Measurements from ENCODE around the gene CYTH3.

Gene CYTH3, protein sequence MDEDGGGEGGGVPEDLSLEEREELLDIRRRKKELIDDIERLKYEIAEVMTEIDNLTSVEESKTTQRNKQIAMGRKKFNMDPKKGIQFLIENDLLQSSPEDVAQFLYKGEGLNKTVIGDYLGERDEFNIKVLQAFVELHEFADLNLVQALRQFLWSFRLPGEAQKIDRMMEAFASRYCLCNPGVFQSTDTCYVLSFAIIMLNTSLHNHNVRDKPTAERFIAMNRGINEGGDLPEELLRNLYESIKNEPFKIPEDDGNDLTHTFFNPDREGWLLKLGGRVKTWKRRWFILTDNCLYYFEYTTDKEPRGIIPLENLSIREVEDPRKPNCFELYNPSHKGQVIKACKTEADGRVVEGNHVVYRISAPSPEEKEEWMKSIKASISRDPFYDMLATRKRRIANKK

DNA sequence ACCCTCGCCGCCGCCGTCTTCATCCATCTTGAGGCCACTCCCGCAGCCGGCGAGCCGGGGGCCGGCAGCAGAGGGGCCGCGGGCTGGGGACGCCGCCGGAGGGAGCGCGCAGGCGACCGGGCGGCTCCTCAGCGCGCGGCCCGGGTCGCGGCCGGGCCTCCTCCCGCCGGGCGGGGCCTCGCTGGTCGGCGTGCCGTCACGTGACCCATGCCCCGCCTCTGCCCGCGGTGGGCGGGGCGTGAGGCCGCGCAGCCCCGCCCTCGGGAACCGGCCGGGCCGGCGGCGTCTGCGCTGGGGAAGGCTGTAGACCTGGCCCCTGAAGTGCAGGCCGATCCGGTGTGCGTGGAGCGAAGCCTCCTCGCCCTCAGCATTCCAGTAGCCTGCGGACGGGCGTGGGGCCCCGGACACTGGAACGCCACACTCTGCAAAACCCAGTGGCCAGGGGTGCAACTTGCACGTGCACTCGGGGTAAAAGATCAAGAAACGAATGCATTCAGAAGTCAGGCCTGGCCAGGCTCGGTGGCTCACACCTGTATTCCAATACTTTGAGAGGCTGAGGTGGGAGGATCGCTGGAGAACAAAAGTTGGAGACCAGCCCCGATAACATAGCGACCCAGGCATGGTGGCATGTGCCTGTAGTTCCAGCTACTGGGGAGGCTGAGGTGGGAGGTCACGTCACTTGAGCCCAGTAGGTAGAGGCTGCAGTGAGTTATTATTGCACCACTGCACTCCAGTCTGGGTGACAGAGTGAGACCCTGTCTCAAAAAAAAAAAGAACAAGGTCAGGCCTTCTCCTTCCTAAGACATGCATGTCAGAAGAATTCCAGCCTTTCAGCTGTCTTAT, at the start of gene CYTH3:
Gene CYTH3, minus strand, starts transcription at position 144 of the 843 bp plus-strand sequence. Its CDS starts 117 bp downstream, at position 27.
- peak within 1 kb of the TSS; percentile 87 to 93 for H3K27ac ChIP-seq
- no peaks in the 10 kb centered on the region for H3K27me3 ChIP-seq
- TF ChIP-seq, protein P1, sequence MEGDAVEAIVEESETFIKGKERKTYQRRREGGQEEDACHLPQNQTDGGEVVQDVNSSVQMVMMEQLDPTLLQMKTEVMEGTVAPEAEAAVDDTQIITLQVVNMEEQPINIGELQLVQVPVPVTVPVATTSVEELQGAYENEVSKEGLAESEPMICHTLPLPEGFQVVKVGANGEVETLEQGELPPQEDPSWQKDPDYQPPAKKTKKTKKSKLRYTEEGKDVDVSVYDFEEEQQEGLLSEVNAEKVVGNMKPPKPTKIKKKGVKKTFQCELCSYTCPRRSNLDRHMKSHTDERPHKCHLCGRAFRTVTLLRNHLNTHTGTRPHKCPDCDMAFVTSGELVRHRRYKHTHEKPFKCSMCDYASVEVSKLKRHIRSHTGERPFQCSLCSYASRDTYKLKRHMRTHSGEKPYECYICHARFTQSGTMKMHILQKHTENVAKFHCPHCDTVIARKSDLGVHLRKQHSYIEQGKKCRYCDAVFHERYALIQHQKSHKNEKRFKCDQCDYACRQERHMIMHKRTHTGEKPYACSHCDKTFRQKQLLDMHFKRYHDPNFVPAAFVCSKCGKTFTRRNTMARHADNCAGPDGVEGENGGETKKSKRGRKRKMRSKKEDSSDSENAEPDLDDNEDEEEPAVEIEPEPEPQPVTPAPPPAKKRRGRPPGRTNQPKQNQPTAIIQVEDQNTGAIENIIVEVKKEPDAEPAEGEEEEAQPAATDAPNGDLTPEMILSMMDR (IDR thresholded peaks at IDR 0.05): peak in 1 of 2 experiments; percentile 9
- intact Hi-C loops (cut with DNase I; ENCODE audit: low total_unique reads): loop anchor here (5.0 kb wide), 1 partner anchor 110 kb away; no protein-coding TSS in a partner anchor
- peak; percentile 66 to 90 for DNase-seq
- no peaks in the 10 kb centered on the region for H3K9me3 ChIP-seq
- H3K36me3 ChIP-seq: no peaks in the 10 kb centered on the region
- peaks cover 0 to 32% (median 23%) of the 10 kb centered on the region in 4 donors for H3K4me1 ChIP-seq
- peak within 1 kb of the TSS; percentile 99 for H3K4me3 ChIP-seq

DNA sequence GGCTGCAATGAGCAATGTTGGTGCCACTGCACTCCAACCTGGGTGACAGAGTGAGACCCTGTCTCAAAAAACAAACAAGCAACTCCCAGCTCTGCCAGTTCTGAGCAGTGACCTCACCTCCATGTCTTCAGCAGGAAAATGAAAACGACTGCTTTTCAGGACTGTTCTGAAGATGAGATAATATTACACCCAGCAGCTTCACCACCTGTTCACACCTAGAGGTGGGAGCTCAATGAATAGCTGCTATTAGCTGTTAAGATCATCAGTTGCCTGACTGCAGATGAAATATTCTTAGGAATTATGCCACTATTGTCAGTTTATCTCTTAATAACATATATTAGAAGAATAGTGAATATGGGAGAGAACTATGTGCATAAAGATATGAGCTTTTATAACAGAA, 48.4 kb upstream of the CYTH3 start:
- intact Hi-C loops (cut with DNase I; ENCODE audit: low total_unique reads): loop anchor here (5.0 to 10.0 kb wide), 2 partner anchors 158 to 326 kb away; no protein-coding TSS in a partner anchor
- TF ChIP-seq, protein P1 (IDR thresholded peaks at IDR 0.05): no peak

DNA sequence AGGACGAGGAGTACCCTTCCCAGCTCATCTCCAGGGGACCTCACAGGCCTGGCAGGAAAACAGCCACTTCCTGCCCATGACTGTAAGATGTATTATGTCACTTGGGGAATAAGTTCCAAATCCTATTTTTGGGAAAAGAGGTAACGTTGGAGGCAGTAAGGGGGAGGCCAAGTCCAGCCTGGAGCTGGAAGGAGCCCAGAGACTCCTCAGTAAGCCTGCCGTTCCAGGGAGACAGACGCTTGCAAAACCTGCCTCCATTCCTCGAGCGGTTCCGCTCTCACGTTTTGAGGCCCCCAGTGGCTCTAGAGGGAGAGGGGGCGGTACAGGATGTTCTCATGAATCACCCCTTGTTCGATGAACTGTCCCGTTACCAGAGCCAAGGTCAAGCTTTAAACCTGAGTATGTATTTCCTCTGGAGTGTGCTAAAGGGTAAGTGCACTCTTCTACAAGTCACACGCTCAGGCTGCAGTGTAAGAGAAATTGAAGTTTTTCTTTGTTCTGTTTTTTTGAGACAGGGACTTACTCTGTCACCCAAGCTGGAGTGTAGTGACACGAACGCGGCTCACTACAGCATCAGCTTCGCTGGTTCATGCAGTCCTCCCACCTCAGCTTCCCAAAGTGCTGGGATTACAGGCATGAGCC, 45.5 kb upstream of the CYTH3 start:
- H3K9me3 ChIP-seq: no peaks in the 10 kb centered on the region
- peak overlapping the region; percentile 39 to 49 for H3K27ac ChIP-seq
- peaks cover 0 to 21% (median 13%) of the 10 kb centered on the region in 4 donors for H3K4me1 ChIP-seq
- no peaks in the 10 kb centered on the region for H3K27me3 ChIP-seq
- peak; percentile 78 to 87 for DNase-seq
- no peaks in the 10 kb centered on the region for H3K36me3 ChIP-seq
- intact Hi-C loops (cut with DNase I; ENCODE audit: low total_unique reads): no loop called here
- TF ChIP-seq, protein P1 (IDR thresholded peaks at IDR 0.05): peak in 1 of 2 experiments; percentile 9
- H3K4me3 ChIP-seq: peak overlapping the region; percentile 10 to 19

More for the DNA sequence above, 48.4 kb upstream of the CYTH3 start:
- H3K27ac ChIP-seq: no peak overlapping the region
- no peak for DNase-seq
- no peaks in the 10 kb centered on the region for H3K9me3 ChIP-seq
- H3K36me3 ChIP-seq: no peaks in the 10 kb centered on the region
- H3K4me3 ChIP-seq: no peak overlapping the region
- H3K4me1 ChIP-seq: peaks cover 0 to 21% (median 13%) of the 10 kb centered on the region in 4 donors
- no peaks in the 10 kb centered on the region for H3K27me3 ChIP-seq

DNA sequence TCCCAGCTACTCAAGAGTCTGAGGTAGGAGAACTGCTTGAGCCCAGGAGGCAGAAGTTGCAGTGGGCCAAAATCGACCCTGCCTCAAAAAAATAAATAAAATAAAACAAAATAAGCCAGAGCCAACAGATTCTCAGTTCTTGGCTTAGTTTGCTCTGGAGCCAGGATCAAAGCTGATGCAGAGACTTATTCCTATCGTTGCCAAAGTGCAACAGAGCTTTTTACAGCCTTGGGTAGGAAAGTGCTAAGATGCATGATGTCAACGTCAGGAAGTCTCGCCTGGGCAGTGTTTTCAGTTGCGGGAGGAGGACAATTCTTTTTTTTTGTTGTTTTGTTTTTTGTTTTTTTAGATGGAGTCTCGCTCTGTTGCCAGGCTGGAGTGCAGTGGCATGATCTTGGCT, 43.8 kb upstream of the CYTH3 start:
- Histone ChIP-seq H3K4me1 (peaks cover 0 to 21% (median 13%) of the 10 kb centered on the region in 4 donors), H3K36me3 (no peaks in the 10 kb centered on the region), H3K4me3 (no peak overlapping the region), H3K27me3 (no peaks in the 10 kb centered on the region), H3K9me3 (no peaks in the 10 kb centered on the region), H3K27ac (peak overlapping the region; percentile 14 to 55)
- no peak for DNase-seq
- TF ChIP-seq, protein P1 (IDR thresholded peaks at IDR 0.05): no peak
- intact Hi-C loops (cut with DNase I; ENCODE audit: low total_unique reads): no loop called here

DNA sequence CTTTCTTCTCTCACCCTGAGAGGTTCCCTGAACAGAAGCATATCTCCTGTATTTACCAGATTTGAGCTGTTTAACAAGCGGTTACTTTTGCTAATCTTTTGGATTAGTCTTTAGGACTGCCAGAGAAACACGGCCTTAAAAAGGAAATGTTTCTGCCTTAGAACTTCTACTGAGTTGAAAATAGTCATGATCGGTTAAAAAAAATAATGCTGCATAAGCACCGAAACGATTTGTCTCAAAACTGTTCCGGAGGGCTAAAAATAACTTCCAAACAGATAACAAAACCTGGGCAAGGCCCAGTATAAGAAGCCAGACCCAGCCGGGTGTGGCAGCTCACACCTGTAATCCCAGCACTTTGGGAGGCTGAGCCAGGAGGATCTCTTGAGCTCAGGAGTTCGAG, 43.3 kb upstream of the CYTH3 start:
- intact Hi-C loops (cut with DNase I; ENCODE audit: low total_unique reads): no loop called here
- no peak for DNase-seq
- Histone ChIP-seq H3K27me3 (no peaks in the 10 kb centered on the region), H3K4me3 (no peak overlapping the region), H3K36me3 (no peaks in the 10 kb centered on the region), H3K27ac (peak overlapping the region; percentile 14 to 55), H3K9me3 (no peaks in the 10 kb centered on the region), H3K4me1 (peaks cover 0 to 21% (median 13%) of the 10 kb centered on the region in 4 donors)
- TF ChIP-seq, protein P1 (IDR thresholded peaks at IDR 0.05): no peak
